22Rv1 (cell line): ENCODE results near the gene ARHGAP8.

Source experiments
- CTCF ChIP-seq: fragments of 450-650 bp; IDR thresholded peaks from 2 replicates; pipeline ENCODE4 v1.5.1; 2017; ENCODE audit warnings: mild to moderate bottlenecking
- ZFX ChIP-seq: fragments of 450-650 bp; IDR thresholded peaks from 2 replicates; pipeline ENCODE4 v1.6.1; 2017; ENCODE audit warnings: antibody characterized with exemption, borderline replicate concordance

GRCh38 chr22:44848791-44849420, 96.5 kb downstream of the ARHGAP8 start:
- TF ChIP-seq CTCF (no peak), ZFX (no peak)
